Breast epithelium (tissue), 4 donors: ENCODE results near the gene TNKS1BP1. TPM values are rescaled to one million over a fixed set of nuclear protein-coding genes. Genes with fewer than 3 reads are reported as not detected.

Experiments
- DNase-seq, 2 donors: peaks; one replicate each; pipeline ENCODE4 v3.0.0-alpha.2; 2019; ENCODE audit warnings: low spot score in 2 of 2
- H3K27ac ChIP-seq, 2 donors: fragments of 200-600 bp; sonication (generic) in 1 of 2; one replicate each; pipeline ENCODE4 v1.5.1; 2016 to 2019; ENCODE audit warnings: mild to moderate bottlenecking in 1 of 2
- H3K27me3 ChIP-seq, 2 donors: fragments of 200-600 bp; sonication (generic) in 1 of 2; one replicate each; pipeline versions ENCODE4 v1.5.1 to v1.6.0; 2017 to 2019; ENCODE audit warnings: control low read depth in 1 of 2, mild to moderate bottlenecking in 1 of 2
- H3K36me3 ChIP-seq: fragments of 200-600 bp; one replicate; pipeline ENCODE4 v1.5.1; 2019
- H3K4me1 ChIP-seq, 2 donors: fragments of 200-600 bp; sonication (generic); one replicate each; pipeline ENCODE4 v1.5.1; 2016 to 2019; ENCODE audit warnings: control low read depth in 1 of 2
- H3K4me3 ChIP-seq, 3 donors: fragments of 200-600 bp; sonication (generic); 1 replicate in 2 of 3; 2 replicates in 1 of 3; pipeline ENCODE4 v1.5.1; 2016 to 2019; ENCODE audit warnings: mild to moderate bottlenecking in 3 of 3, moderate library complexity in 2 of 3
- H3K9me3 ChIP-seq, 2 donors: fragments of 200-600 bp; sonication (generic) in 1 of 2; one replicate each; pipeline ENCODE4 v1.5.1; 2016 to 2019; ENCODE audit warnings: control low read depth in 1 of 2
- POLR2A ChIP-seq: fragments of 450-650 bp; IDR thresholded peaks from one replicate; pipeline ENCODE4 v1.6.1; 2016; ENCODE audit warnings: antibody characterized with exemption, mild to moderate bottlenecking, moderate library complexity
- POLR2AphosphoS5 ChIP-seq, 3 donors: sonication (generic); formaldehyde crosslinking; IDR thresholded peaks; one replicate each; pipeline ENCODE4 v1.6.1; 2017; ENCODE audit warnings: antibody characterized with exemption in 3 of 3
- intact Hi-C: fragments of 100-400 bp; cut with DNase I; formaldehyde crosslinking; loops from one replicate; pipeline ENCODE4 v1.15.1; 2023; ENCODE audit warnings: low total_unique reads
- total RNA-seq, 3 donors: library from RNA; depleted of rRNA; stranded (reverse); fragments of >200 nt; gene quantifications; one replicate each; pipeline ENCODE4 v1.1.0, GENCODE V29; 2016
- TF ChIP-seq, protein P1 (sequence below), 3 donors: fragments of 450-650 bp; IDR thresholded peaks; one replicate each; pipeline ENCODE4 v1.5.1; 2016 to 2017; ENCODE audit warnings: antibody characterized with exemption in 3 of 3, mild to moderate bottlenecking in 3 of 3, moderate library complexity in 3 of 3

The TNKS1BP1 gene
- total RNA-seq, 3 donors from 2014 or later: 79.3 to 111 (median 82.7) TPM

DNA sequence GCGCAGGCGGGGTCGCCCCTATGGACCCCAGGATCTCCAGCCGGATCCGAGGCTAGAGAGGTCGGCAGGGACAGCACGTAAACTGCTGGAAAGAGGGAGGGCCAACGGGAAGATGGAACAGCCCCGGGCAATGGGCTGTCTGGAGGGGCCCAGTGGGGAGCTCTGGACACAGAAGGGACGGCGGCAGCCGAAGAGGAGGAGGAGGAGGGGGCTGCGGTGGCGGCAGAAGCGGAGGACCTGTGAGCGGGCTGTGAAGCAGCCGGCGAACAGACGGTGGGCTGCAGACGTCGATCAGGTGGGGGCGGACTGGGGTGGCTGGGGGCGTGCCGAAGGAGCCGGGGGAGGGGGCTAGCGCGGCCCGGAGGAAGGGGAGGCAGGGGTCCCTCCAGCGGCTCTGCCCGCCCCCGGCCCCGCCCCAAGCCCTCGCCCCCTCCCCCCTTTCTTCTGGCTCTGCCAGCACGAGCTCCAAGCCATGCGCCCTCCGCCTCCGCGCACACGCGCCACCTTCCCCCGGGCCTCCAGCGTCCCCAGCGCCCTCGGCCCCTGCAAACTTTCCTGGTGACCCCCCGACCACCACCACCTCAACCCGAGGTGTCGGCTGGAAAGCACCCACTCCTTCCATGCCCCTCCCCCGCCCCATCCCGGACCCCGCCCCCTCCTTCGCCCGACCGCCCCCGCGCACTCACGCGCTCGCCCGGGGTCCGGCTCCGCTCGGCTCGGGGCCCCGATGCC, 432 bp downstream of the TNKS1BP1 start:
- H3K4me1 ChIP-seq: peaks cover 13 to 27% of the 10 kb centered on the region in 2 donors
- no peak for DNase-seq
- peak in 1 of 3 donors; percentile 18 for TF ChIP-seq POLR2AphosphoS5 (IDR thresholded peaks at IDR 0.05)
- TF ChIP-seq, protein P1, sequence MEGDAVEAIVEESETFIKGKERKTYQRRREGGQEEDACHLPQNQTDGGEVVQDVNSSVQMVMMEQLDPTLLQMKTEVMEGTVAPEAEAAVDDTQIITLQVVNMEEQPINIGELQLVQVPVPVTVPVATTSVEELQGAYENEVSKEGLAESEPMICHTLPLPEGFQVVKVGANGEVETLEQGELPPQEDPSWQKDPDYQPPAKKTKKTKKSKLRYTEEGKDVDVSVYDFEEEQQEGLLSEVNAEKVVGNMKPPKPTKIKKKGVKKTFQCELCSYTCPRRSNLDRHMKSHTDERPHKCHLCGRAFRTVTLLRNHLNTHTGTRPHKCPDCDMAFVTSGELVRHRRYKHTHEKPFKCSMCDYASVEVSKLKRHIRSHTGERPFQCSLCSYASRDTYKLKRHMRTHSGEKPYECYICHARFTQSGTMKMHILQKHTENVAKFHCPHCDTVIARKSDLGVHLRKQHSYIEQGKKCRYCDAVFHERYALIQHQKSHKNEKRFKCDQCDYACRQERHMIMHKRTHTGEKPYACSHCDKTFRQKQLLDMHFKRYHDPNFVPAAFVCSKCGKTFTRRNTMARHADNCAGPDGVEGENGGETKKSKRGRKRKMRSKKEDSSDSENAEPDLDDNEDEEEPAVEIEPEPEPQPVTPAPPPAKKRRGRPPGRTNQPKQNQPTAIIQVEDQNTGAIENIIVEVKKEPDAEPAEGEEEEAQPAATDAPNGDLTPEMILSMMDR (IDR thresholded peaks at IDR 0.05): no peak

DNA sequence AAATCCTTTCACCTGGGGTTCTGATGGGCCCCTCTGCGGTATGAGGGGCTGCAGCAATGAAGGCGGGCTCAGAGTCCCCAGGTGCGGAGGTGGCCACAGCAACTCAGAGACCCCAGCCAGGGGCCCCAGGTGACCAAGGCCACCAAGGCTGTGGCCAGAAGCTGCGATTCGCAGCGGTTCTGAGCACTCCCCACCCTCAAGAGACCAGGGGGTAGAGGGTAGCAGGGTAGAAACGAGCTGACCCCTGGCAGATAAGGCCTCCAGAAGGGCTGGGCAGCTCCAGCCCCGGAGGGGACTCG, 948 bp downstream of the TNKS1BP1 start:
- Histone ChIP-seq H3K27ac (peak overlapping the region; percentile 98), H3K4me1 (peaks cover 13 to 31% of the 10 kb centered on the region in 2 donors), H3K9me3 (no peaks in the 10 kb centered on the region), H3K4me3 (peak overlapping the region; percentile 91 to 92 (median 91)), H3K36me3 (no peaks in the 10 kb centered on the region), H3K27me3 (no peaks in the 10 kb centered on the region)
- intact Hi-C loops: no loop called here
- no peak for DNase-seq
- TF ChIP-seq POLR2A: no peak
- TF ChIP-seq POLR2AphosphoS5 (IDR thresholded peaks at IDR 0.05): no peak
- TF ChIP-seq, protein P1 (IDR thresholded peaks at IDR 0.05): no peak

More for the DNA sequence above, 432 bp downstream of the TNKS1BP1 start:
- Histone ChIP-seq H3K27ac (peak overlapping the region; percentile 98), H3K27me3 (no peaks in the 10 kb centered on the region), H3K9me3 (no peaks in the 10 kb centered on the region), H3K4me3 (peak overlapping the region; percentile 91 to 92 (median 91)), H3K36me3 (no peaks in the 10 kb centered on the region)
- intact Hi-C loops: no loop called here

DNA sequence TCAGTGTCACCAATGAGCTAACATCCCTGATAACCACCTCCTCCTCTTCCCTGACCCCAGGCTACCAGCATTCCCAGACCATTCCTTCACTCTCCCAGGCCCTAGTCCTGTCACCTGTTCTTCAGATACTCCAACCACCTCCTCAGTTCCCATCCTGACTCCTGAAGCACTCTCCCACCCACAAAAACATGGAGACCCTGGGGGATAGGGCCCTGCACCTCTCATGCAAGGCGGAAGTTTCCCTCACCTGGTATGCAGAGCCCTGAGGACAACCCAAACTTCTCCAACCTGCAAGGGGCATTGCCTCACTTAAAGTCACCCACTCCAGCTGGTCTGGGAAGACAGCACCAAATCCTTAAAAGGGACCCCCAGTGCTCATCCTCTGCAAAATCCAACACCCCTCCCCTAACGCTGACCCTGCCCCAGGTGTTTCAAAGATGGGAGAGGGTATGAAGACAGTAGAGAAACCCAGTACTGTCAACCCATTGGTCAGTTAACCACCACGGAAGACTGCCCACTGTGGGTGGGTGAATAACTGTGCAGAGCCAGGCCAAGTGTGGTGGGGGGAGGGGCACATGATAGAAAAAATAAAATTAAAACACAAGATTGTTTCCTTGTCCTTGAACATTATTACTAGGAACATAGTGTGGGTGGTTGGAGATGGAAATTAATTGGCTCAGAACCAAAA, 1.4 kb downstream of the TNKS1BP1 start:
- peak overlapping the region; percentile 91 to 92 (median 91) for H3K4me3 ChIP-seq
- H3K9me3 ChIP-seq: no peaks in the 10 kb centered on the region
- H3K27me3 ChIP-seq: no peaks in the 10 kb centered on the region
- TF ChIP-seq POLR2A (no peak), POLR2AphosphoS5 (IDR thresholded peaks at IDR 0.05) (no peak)
- intact Hi-C loops: no loop called here
- no peaks in the 10 kb centered on the region for H3K36me3 ChIP-seq
- DNase-seq: no peak
- H3K27ac ChIP-seq: peak overlapping the region; percentile 98
- peaks cover 17 to 32% of the 10 kb centered on the region in 2 donors for H3K4me1 ChIP-seq

DNA sequence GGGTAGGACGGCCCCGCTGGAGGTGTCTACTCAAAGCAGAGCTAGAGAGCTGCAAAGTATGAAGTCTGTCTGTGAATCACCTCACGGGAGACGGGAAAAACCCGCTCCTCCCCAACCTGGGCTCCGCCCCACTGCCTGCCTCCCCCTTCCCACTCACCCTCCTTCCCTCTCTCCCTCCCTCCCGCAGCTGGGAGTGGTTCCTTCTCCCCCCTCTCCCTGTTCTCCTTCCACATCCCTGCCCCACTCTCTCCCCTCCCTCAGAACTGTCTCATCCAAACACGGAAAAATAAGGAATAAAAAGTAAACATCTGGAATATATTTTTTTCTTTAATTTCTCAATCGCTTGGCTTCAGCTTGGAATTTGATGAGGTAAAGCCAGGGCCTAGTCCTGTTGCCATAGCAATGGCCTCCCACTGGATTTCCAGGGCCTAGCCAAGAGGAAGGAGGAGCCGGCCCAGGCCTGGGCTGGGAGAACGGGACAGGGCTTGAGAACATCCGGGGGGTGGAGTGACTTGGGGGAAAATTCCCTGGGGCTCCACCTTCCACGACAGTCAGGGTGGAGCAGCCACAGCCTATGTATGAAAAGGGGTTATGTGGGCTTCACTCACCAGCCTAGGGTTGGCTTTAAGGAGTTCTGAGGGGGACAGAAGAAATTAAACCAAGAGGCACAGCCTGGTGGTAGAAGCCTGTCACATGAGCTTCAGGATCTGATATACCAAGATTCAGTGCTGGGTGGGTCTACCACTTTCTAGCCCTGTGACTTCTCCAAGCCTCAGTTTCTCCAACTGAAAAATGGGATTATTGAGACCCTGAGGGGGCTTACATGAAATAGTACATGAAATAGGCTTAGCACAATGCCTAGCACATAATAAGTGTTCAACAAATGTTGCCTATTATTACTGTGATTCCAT, 2.2 kb downstream of the TNKS1BP1 start:
- peak; percentile 89 to 96 for DNase-seq
- Histone ChIP-seq H3K27ac (peak overlapping the region; percentile 98), H3K4me1 (peaks cover 18 to 39% of the 10 kb centered on the region in 2 donors), H3K36me3 (no peaks in the 10 kb centered on the region), H3K9me3 (no peaks in the 10 kb centered on the region), H3K27me3 (no peaks in the 10 kb centered on the region), H3K4me3 (peak overlapping the region; percentile 91 to 92 (median 91))
- TF ChIP-seq POLR2AphosphoS5 (IDR thresholded peaks at IDR 0.05): peak; percentile 74 to 86 (median 77)
- TF ChIP-seq, protein P1 (IDR thresholded peaks at IDR 0.05): no peak
- no peak for TF ChIP-seq POLR2A
- intact Hi-C loops: no loop called here
